GM12878 (cell line): ENCODE measurements around the gene NECTIN1. TPM values are rescaled to one million over a fixed set of nuclear protein-coding genes. Genes with fewer than 3 reads are reported as not detected.

Source experiments
- ATAC-seq: fragments of 200-7000 bp; cut with Tn5 transposase; 3 replicates; pipeline ENCODE4 v1.9.1; 2020; ENCODE audit warnings: mild to moderate bottlenecking, moderate library complexity
- BruUV-seq: library from RNA; stranded (reverse); fragments of 400-500 nt; replicated peaks from 2 replicates; lab custom pipeline; 2021; lab: Mats Ljungman, UMichigan
- CTCF ChIA-PET: fragments of 300-600 bp; sonication (Branson Sonifier 250); formaldehyde crosslinking; extraction: SDS; loops from one replicate; lab custom pipeline; 2021; ENCODE audit warnings: inconsistent platforms; lab: Yijun Ruan, JAX
- POLR2A ChIA-PET: fragments of 350-600 bp; formaldehyde crosslinking; extraction: SDS; loops from one replicate; lab custom pipeline; 2021; ENCODE audit warnings: inconsistent platforms; lab: Charles Lee
- RAD21 ChIA-PET: fragments of 300-600 bp; sonication (Branson Sonifier 250); formaldehyde crosslinking; loops from one replicate; lab custom pipeline; 2023; ENCODE audit warnings: antibody characterized with exemption; ENCODE audit not compliant: unreplicated experiment; lab: Charles Lee
- SMC1A ChIA-PET: fragments of 300-600 bp; sonication (Branson Sonifier 250); formaldehyde crosslinking; loops from one replicate; lab custom pipeline; 2023; ENCODE audit not compliant: unreplicated experiment, uncharacterized antibody; lab: Charles Lee
- DNase-seq: peaks from one replicate; pipeline ENCODE4 v3.0.0-alpha.2; 2011; ENCODE audit warnings: low read depth, low spot score
- FAIRE-seq: peaks from 3 replicates; lab custom pipeline; 2011; peaks lifted over from hg19 to GRCh38; lab: Jason Lieb, UNC
- H2AFZ ChIP-seq: 2 replicates; pipeline ENCODE4 v1.6.0; 2011; ENCODE audit warnings: low read depth, low read length, control low read depth; ENCODE audit not compliant: control insufficient read depth
- H3K27ac ChIP-seq: 2 replicates; pipeline ENCODE4 v1.5.1; 2011; ENCODE audit warnings: control low read depth; ENCODE audit not compliant: control insufficient read depth, insufficient read depth
- H3K27me3 ChIP-seq, 2 experiments: replicated peaks in 1 of 2; 2 replicates each; pipeline versions ENCODE4 v1.6.0 to v1.6.1; 2011; ENCODE audit warnings: low read length in 1 of 2; ENCODE audit not compliant: control insufficient read depth in 2 of 2, insufficient read depth in 2 of 2
- H3K36me3 ChIP-seq, 2 experiments: 2 replicates each; pipeline ENCODE4 v1.5.1; 2011; ENCODE audit warnings: low read length in 1 of 2; ENCODE audit not compliant: control insufficient read depth in 2 of 2, insufficient read depth in 2 of 2
- H3K4me1 ChIP-seq: 2 replicates; pipeline ENCODE4 v1.6.1; 2011; ENCODE audit warnings: mild to moderate bottlenecking, low read length, moderate library complexity, mixed read lengths; ENCODE audit not compliant: control insufficient read depth, insufficient read depth
- H3K4me2 ChIP-seq: 2 replicates; pipeline ENCODE4 v1.6.0; 2011; ENCODE audit warnings: control low read depth; ENCODE audit not compliant: control insufficient read depth, insufficient read depth
- H3K4me3 ChIP-seq: fragments of 200-600 bp; sonication (generic); 2 replicates; pipeline ENCODE4 v1.5.1; 2016
- H3K79me2 ChIP-seq: 2 replicates; pipeline ENCODE4 v1.6.0; 2011; ENCODE audit warnings: low read length; ENCODE audit not compliant: control insufficient read depth, insufficient read depth
- H3K9ac ChIP-seq: 2 replicates; pipeline ENCODE4 v1.8.0; 2011; ENCODE audit warnings: low read length, control low read depth, mixed read lengths; ENCODE audit not compliant: control insufficient read depth, insufficient read depth
- H3K9me3 ChIP-seq: replicated peaks from 3 replicates; pipeline ENCODE4 v1.5.1; 2011; ENCODE audit warnings: mild to moderate bottlenecking, low read length; ENCODE audit not compliant: control insufficient read depth, insufficient read depth
- H4K20me1 ChIP-seq: 2 replicates; pipeline ENCODE4 v1.6.0; 2011; ENCODE audit not compliant: control insufficient read depth, insufficient read depth
- ATF2 ChIP-seq: IDR thresholded peaks from 2 replicates; pipeline ENCODE4 v1.6.1; 2012; ENCODE audit warnings: low read length, inconsistent platforms
- CHD2 ChIP-seq: IDR thresholded peaks from 2 replicates; pipeline ENCODE4 v1.6.1; 2011; ENCODE audit warnings: low read depth, low read length, improper control_type of control experiment, borderline replicate concordance
- CTCF ChIP-seq, 3 experiments: IDR thresholded peaks in 2 of 3; conservative IDR thresholded peaks in 1 of 3; 2 replicates each; pipeline ENCODE4 v1.5.1; 2011; ENCODE audit warnings: low read depth in 3 of 3, low read length in 3 of 3, mild to moderate bottlenecking in 3 of 3, control low read depth in 2 of 3, moderate library complexity in 2 of 3, inconsistent platforms in 1 of 3, mixed read lengths in 1 of 3; ENCODE audit not compliant: control insufficient read depth in 2 of 3, insufficient read depth in 1 of 3; ENCODE audit errors: extremely low read depth in 1 of 3
- E2F8 ChIP-seq: fragments of 450-650 bp; IDR thresholded peaks from 2 replicates; pipeline ENCODE4 v1.6.1; 2018; ENCODE audit warnings: mild to moderate bottlenecking, low read depth, moderate library complexity; ENCODE audit not compliant: partially characterized antibody
- EZH2 ChIP-seq: IDR thresholded peaks from 2 replicates; pipeline ENCODE4 v1.6.1; 2012; ENCODE audit warnings: low read depth, mild to moderate bottlenecking, control low read depth, inconsistent platforms, low read length, borderline replicate concordance; ENCODE audit not compliant: control insufficient read depth
- MTA2 ChIP-seq: fragments of 450-650 bp; IDR thresholded peaks from 2 replicates; pipeline ENCODE4 v1.6.1; 2016; ENCODE audit warnings: low read depth, mild to moderate bottlenecking, moderate library complexity
- PAX8 ChIP-seq: fragments of 450-650 bp; IDR thresholded peaks from 2 replicates; pipeline ENCODE4 v1.6.1; 2017; ENCODE audit warnings: mild to moderate bottlenecking, moderate library complexity
- POLR2AphosphoS5 ChIP-seq: IDR thresholded peaks from 2 replicates; pipeline ENCODE4 v1.6.1; 2011; ENCODE audit warnings: mild to moderate bottlenecking, low read length, inconsistent platforms
- RCOR1 ChIP-seq: conservative IDR thresholded peaks from 2 replicates; pipeline ENCODE4 v1.6.1; 2012; ENCODE audit warnings: low read depth, low read length, improper control_type of control experiment
- SRF ChIP-seq, 2 experiments: IDR thresholded peaks; 2 replicates each; pipeline ENCODE4 v1.6.1; 2011; ENCODE audit warnings: low read depth in 2 of 2, low read length in 2 of 2, mild to moderate bottlenecking in 1 of 2, moderate library complexity in 1 of 2
- ZBTB4 ChIP-seq: fragments of 450-650 bp; formaldehyde crosslinking; IDR thresholded peaks from 2 replicates; pipeline ENCODE4 v1.4.0; 2022; ENCODE audit warnings: mild to moderate bottlenecking, moderate library complexity
- ZNF274 ChIP-seq: IDR thresholded peaks from one replicate; pipeline ENCODE4 v1.8.0; 2011; ENCODE audit not compliant: insufficient read length, insufficient read depth
- WGBS: methylation state at CpG from one replicate; pipeline ENCODE4 v1.1.6; 2016; ENCODE audit warnings: low lambda C conversion rate; ENCODE audit not compliant: insufficient replicate concordance, insufficient coverage; ENCODE audit errors: missing lambda C conversion rate; 5-methylcytosine and 5-hydroxymethylcytosine counted together
- in situ Hi-C: fragments of 300-500 bp; cut with MboI; formaldehyde crosslinking; loops from 9 replicates; pipeline ENCODE4 v1.14.3; 2018; ENCODE audit warnings: mixed read lengths
- intact Hi-C: fragments of 100-400 bp; cut with micrococcal nuclease; formaldehyde crosslinking; loops from one replicate; pipeline ENCODE4 v1.14.2; 2022; ENCODE audit not compliant: unreplicated experiment
- polyA plus RNA-seq, 11 experiments: library from polyadenylated mRNA; depleted of rRNA in 4 of 11; unstranded in 6 of 11; stranded (reverse) in 5 of 11; fragments of >200 nt; fragmentation: Nextera tagmentation in 4 of 11; fragmentation: Illumina TruSeq in 1 of 11; extraction: Ambion mirVana in 4 of 11; extraction: Trizol in 1 of 11; gene quantifications; 1 replicate in 1 of 11; 2 replicates in 10 of 11; pipeline versions ENCODE4 v1.2.1 to v1.2.3, GENCODE V29; 2011 to 2016; ENCODE audit warnings: inconsistent platforms in 2 of 11, missing spikeins in 2 of 11, low read depth in 1 of 11
- total RNA-seq, 4 experiments: library from RNA; depleted of rRNA in 3 of 4; stranded (reverse); fragments of >200 nt in 3 of 4; fragmentation: Illumina TruSeq in 1 of 4; extraction: Trizol in 1 of 4; gene quantifications; 2 replicates each; pipeline versions ENCODE4 v1.2.1 to v1.2.3, GENCODE V29; 2013 to 2021

The NECTIN1 gene
- total and polyA plus RNA-seq, 10 of the 15 experiments (the other 5 are each of a cell fraction or from before 2014, with no cell fraction given), result 0.97 to 9.2 (median 2.3) TPM

GRCh38 chr11:119742263-119742861, 13.4 kb upstream of the NECTIN1 start:
- FAIRE-seq (no peak), DNase-seq (no peak), ATAC-seq (no peak)
- in situ Hi-C loops (no loop called here), intact Hi-C loops (loop anchor here (5.0 kb wide), 1 partner anchor 365 kb away; no protein-coding TSS in a partner anchor)
- Histone ChIP-seq H3K9ac (no peak overlapping the region), H4K20me1 (no peaks in the 10 kb centered on the region), H3K79me2 (no peaks in the 10 kb centered on the region), H3K4me2 (no peak overlapping the region; the same call in 1 of the 2 replicates), H3K36me3 (no peaks in the 10 kb centered on the region), H2AFZ (no peak overlapping the region), H3K27ac (no peak overlapping the region), H3K27me3 (peaks cover 0 to 3% of the 10 kb centered on the region in 2 experiments; a peak in 3 of 4 replicates), H3K4me3 (no peak overlapping the region), H3K4me1 (no peaks in the 10 kb centered on the region), H3K9me3 (no peaks in the 10 kb centered on the region)
- SMC1A ChIA-PET, result interaction anchor here (1.3 kb wide), 1 partner anchor 68 kb away, joined by 5 read pairs; no protein-coding TSS in a partner anchor
- RAD21 ChIA-PET, result interaction anchor here (1.0 kb wide), 2 partner anchors 9 to 108 kb away, joined by 3 read pairs; no protein-coding TSS in a partner anchor
- BruUV-seq, result no TSS peak
- WGBS, result 20% methylated on average over 30 of the region's 38 CpGs
- POLR2A ChIA-PET, result no interaction called here
- CTCF ChIA-PET, result interaction anchor here (1.3 to 2.5 kb wide), 3 partner anchors 13 to 69 kb away, joined by 4 to 12 read pairs (median 9); partner anchors contain the start of gene NECTIN1
- TF ChIP-seq RCOR1, result no peak
- TF ChIP-seq POLR2AphosphoS5, result no peak
- no peak for TF ChIP-seq EZH2
- no peak for TF ChIP-seq ATF2
- no peak for TF ChIP-seq PAX8
- TF ChIP-seq E2F8, result no peak
- no peak for TF ChIP-seq SRF (IDR thresholded peaks at IDR 0.05; ENCODE audit: low read depth in 2 of 2, low read length in 2 of 2)
- no peak for TF ChIP-seq MTA2
- no peak for TF ChIP-seq ZBTB4
- TF ChIP-seq CHD2, result no peak
- no peak for TF ChIP-seq ZNF274
- no peak for TF ChIP-seq CTCF (IDR thresholded peaks at IDR 0.05 in 2 of 3, conservative IDR thresholded peaks at IDR 0.05 in 1 of 3; ENCODE audit: control insufficient read depth in 2 of 3, extremely low read depth in 1 of 3, insufficient read depth in 1 of 3, low read depth in 3 of 3, low read length in 3 of 3)
